Glomerular visceral epithelial cell (primary cell): ENCODE data around the gene OCSTAMP.

Experiments used
- DNase-seq: peaks from one replicate; pipeline ENCODE4 v3.0.0-alpha.2; 2016; ENCODE audit errors: extremely low spot score

OCSTAMP gene

GRCh38 chr20:46550461-46550860 lies at the start of gene OCSTAMP:
Gene OCSTAMP, minus strand, starts transcription at chr20:46550654. Its CDS starts 94 bp downstream, at chr20:46550560.
- no peak for DNase-seq

- no peak for DNase-seq
These were observed 49.0 kb upstream of the OCSTAMP start for GRCh38 chr20:46599227-46599987.

GRCh38 chr20:46595933-46596332 lies 45.5 kb upstream of the OCSTAMP start:
- DNase-seq, result no peak

GRCh38 chr20:46594725-46595124 lies 44.3 kb upstream of the OCSTAMP start:
- no peak for DNase-seq

- DNase-seq, result no peak
These were observed 42.3 kb upstream of the OCSTAMP start for GRCh38 chr20:46592580-46593362.

GRCh38 chr20:46590443-46590842 lies 40.0 kb upstream of the OCSTAMP start:
- no peak for DNase-seq

- no peak for DNase-seq
These were observed 38.4 kb upstream of the OCSTAMP start for GRCh38 chr20:46588532-46589511.

- no peak for DNase-seq
These were observed 37.5 kb upstream of the OCSTAMP start for GRCh38 chr20:46587986-46588385.

- no peak for DNase-seq
These were observed 36.3 kb upstream of the OCSTAMP start for GRCh38 chr20:46586724-46587123.

- no peak for DNase-seq
These were observed 34.1 kb upstream of the OCSTAMP start for GRCh38 chr20:46584508-46584907.

- no peak for DNase-seq
These were observed 33.2 kb upstream of the OCSTAMP start for GRCh38 chr20:46583411-46584214.

- no peak for DNase-seq
These were observed 32.2 kb upstream of the OCSTAMP start for GRCh38 chr20:46582648-46583047.

GRCh38 chr20:46581391-46581790 lies 30.9 kb upstream of the OCSTAMP start:
- DNase-seq, result no peak

GRCh38 chr20:46580613-46581205 lies 30.3 kb upstream of the OCSTAMP start:
- no peak for DNase-seq

- DNase-seq, result no peak
These were observed 28.3 kb upstream of the OCSTAMP start for GRCh38 chr20:46578745-46579144.

GRCh38 chr20:46576774-46577395 lies 26.4 kb upstream of the OCSTAMP start:
- no peak for DNase-seq

GRCh38 chr20:46575937-46576461 lies 25.5 kb upstream of the OCSTAMP start:
- DNase-seq, result no peak

GRCh38 chr20:46575394-46575793 lies 24.9 kb upstream of the OCSTAMP start:
- no peak for DNase-seq

GRCh38 chr20:46573788-46574584 lies 23.5 kb upstream of the OCSTAMP start:
- no peak for DNase-seq
